Measurements from ENCODE around the gene IMPA2.

- no peak for TF ChIP-seq POLR2A (IDR thresholded peaks at IDR 0.05)
- TF ChIP-seq CTCF (IDR thresholded peaks at IDR 0.05): no peak
- no peak for TF ChIP-seq POLR2AphosphoS5 (IDR thresholded peaks at IDR 0.05)
- no peak for TF ChIP-seq EP300 (IDR thresholded peaks at IDR 0.05; ENCODE audit: low read depth)
These were observed 55.0 kb downstream of the IMPA2 start for GRCh38 chr18:12036201-12036751.
